HG02973 (cell line): ENCODE measurements around the gene WDR6.
"Not testable (repeated sequence)": the region's sequence is repeated elsewhere in the genome, so short reads cannot be mapped to it uniquely, and the experiment has no call there.

ENCODE experiments used
- ATAC-seq: cut with Tn5 transposase; IDR thresholded peaks from one replicate; pipeline ENCODE4 v1.9.1; 2021; ENCODE audit warnings: moderate library complexity; ENCODE audit not compliant: unreplicated experiment

WDR6 gene

GRCh38 chr3:48990636-48991469 is 16.3 kb upstream of the WDR6 start:
- ATAC-seq: no peak

GRCh38 chr3:48991851-48992545 is 15.2 kb upstream of the WDR6 start:
- no peak for ATAC-seq

GRCh38 chr3:48993834-48994233 is 13.4 kb upstream of the WDR6 start:
- ATAC-seq: no peak

GRCh38 chr3:48996640-48997039 is 10.6 kb upstream of the WDR6 start:
- no peak for ATAC-seq

GRCh38 chr3:48997102-48997635 is 10.0 kb upstream of the WDR6 start:
- no peak for ATAC-seq

- ATAC-seq: no peak
Measured at GRCh38 chr3:48997714-48998637, 9.2 kb upstream of the WDR6 start.

GRCh38 chr3:48999085-48999858 is 7.9 kb upstream of the WDR6 start:
- no peak for ATAC-seq

GRCh38 chr3:49001155-49001554 is 6.0 kb upstream of the WDR6 start:
- ATAC-seq: no peak

GRCh38 chr3:49004352-49005302 is 2.6 kb upstream of the WDR6 start:
- ATAC-seq: no peak

- ATAC-seq: no peak
Measured at GRCh38 chr3:49005303-49005680, 1.9 kb upstream of the WDR6 start.

- no peak for ATAC-seq
Measured at GRCh38 chr3:49005998-49006397, 1.2 kb upstream of the WDR6 start.

GRCh38 chr3:49006408-49007067 is 653 bp upstream of the WDR6 start:
- no peak for ATAC-seq

- ATAC-seq: peak; percentile 32
Measured at GRCh38 chr3:49007771-49008528, 759 bp downstream of the WDR6 start.

GRCh38 chr3:49008627-49009026 is 1.4 kb downstream of the WDR6 start:
- ATAC-seq: not testable (repeated sequence)

GRCh38 chr3:49009396-49009795 is 2.2 kb downstream of the WDR6 start:
- no peak for ATAC-seq

- ATAC-seq: no peak
Measured at GRCh38 chr3:49012441-49013017, 5.3 kb downstream of the WDR6 start.

GRCh38 chr3:49013113-49013737 is 6.0 kb downstream of the WDR6 start:
- no peak for ATAC-seq
